ENCODE results near the gene RRAS2.

RRAS2 gene

DNA sequence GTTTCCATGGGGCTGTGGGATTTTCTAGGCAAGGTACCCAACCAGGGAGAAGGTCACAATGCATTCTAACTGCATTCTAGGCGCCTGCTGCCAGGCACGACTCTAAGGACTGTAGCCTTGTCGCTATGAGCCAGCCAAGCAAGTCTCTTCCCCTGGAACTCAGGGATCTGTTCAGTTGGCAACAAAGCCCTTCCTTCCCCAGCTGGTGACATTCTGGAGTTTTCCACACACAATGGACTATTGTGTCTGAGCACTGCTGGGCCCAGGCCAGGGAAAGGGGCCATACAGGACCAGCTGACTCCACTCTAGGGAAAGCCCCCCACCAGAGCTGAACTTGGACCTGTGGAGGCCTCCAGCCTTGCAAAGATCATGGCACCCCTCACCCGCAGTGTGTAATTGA lies 116.8 kb downstream of the RRAS2 start:
- Histone ChIP-seq H2AFZ (no peak overlapping the region), H3K4me3 (ENCODE audit: low read depth, low read length) (no peak overlapping the region), H3K4me1 (no peaks in the 10 kb centered on the region), H3K4me2 (ENCODE audit: low read length) (no peak overlapping the region), H3K9me3 (ENCODE audit: control insufficient read depth, low read length) (no peaks in the 10 kb centered on the region), H3K27me3 (ENCODE audit: control insufficient read depth, insufficient read depth, low read length) (no peaks in the 10 kb centered on the region), H3K27ac (no peak overlapping the region), H3K79me2 (no peaks in the 10 kb centered on the region), H3K9ac (no peak overlapping the region), H3K36me3 (ENCODE audit: control insufficient read depth, insufficient read depth, low read length) (no peaks in the 10 kb centered on the region)
- TF ChIP-seq, protein P1, sequence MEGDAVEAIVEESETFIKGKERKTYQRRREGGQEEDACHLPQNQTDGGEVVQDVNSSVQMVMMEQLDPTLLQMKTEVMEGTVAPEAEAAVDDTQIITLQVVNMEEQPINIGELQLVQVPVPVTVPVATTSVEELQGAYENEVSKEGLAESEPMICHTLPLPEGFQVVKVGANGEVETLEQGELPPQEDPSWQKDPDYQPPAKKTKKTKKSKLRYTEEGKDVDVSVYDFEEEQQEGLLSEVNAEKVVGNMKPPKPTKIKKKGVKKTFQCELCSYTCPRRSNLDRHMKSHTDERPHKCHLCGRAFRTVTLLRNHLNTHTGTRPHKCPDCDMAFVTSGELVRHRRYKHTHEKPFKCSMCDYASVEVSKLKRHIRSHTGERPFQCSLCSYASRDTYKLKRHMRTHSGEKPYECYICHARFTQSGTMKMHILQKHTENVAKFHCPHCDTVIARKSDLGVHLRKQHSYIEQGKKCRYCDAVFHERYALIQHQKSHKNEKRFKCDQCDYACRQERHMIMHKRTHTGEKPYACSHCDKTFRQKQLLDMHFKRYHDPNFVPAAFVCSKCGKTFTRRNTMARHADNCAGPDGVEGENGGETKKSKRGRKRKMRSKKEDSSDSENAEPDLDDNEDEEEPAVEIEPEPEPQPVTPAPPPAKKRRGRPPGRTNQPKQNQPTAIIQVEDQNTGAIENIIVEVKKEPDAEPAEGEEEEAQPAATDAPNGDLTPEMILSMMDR (IDR thresholded peaks at IDR 0.05) = no peak

DNA sequence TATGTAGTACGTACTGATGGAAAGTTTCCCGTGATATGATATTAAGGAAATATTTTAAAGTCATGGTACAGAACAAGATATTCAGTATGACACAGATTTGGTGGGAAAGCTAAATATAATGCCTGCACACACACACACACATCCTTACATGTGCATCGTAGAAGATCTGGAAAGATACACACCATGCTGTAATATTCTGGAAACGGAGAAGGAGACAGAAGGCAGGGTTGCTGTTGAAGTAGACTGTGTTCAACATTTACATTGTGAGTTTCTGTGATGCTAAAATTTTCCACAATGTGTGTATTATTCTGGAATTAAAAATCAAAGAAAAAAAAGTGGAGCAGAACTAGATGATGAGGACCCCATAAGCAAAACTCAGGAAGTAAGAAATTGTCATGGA lies 118.0 kb downstream of the RRAS2 start:
- Histone ChIP-seq H2AFZ (no peak overlapping the region), H3K9ac (no peak overlapping the region), H3K4me3 (ENCODE audit: low read depth, low read length) (no peak overlapping the region), H3K36me3 (ENCODE audit: control insufficient read depth, insufficient read depth, low read length) (no peaks in the 10 kb centered on the region), H3K27me3 (ENCODE audit: control insufficient read depth, insufficient read depth, low read length) (no peaks in the 10 kb centered on the region), H3K4me1 (no peaks in the 10 kb centered on the region), H3K9me3 (ENCODE audit: control insufficient read depth, low read length) (no peaks in the 10 kb centered on the region), H3K4me2 (ENCODE audit: low read length) (no peak overlapping the region), H3K27ac (no peak overlapping the region), H3K79me2 (no peaks in the 10 kb centered on the region)
- TF ChIP-seq, protein P1 (IDR thresholded peaks at IDR 0.05) = no peak

DNA sequence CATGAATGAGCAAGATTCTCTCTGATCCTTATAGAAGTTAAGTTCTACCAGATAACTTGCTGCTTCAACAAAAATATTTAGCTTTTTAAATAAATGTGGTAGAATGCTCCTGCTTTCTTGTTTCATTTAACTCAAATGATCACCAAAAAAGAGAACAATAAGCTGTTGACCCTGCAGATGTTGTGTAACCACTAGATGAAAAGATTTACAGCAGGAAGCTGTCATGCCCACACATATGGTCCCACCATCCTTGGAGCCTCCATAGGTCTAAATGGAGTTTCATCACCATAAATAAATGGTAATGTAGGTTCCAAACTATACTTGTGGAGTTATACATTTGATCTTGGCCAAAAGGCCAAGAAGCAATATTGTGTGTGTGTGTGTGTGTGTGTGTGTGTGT lies 118.8 kb downstream of the RRAS2 start:
- Histone ChIP-seq H3K9ac (no peak overlapping the region), H3K36me3 (ENCODE audit: control insufficient read depth, insufficient read depth, low read length) (no peaks in the 10 kb centered on the region), H3K4me3 (ENCODE audit: low read depth, low read length) (no peak overlapping the region), H3K27me3 (ENCODE audit: control insufficient read depth, insufficient read depth, low read length) (no peaks in the 10 kb centered on the region), H2AFZ (no peak overlapping the region), H3K9me3 (ENCODE audit: control insufficient read depth, low read length) (no peaks in the 10 kb centered on the region), H3K79me2 (no peaks in the 10 kb centered on the region), H3K27ac (no peak overlapping the region), H3K4me1 (no peaks in the 10 kb centered on the region), H3K4me2 (ENCODE audit: low read length) (no peak overlapping the region)
- TF ChIP-seq, protein P1 (IDR thresholded peaks at IDR 0.05) = no peak

- H3K9me3 ChIP-seq (ENCODE audit: control insufficient read depth, low read length) = no peaks in the 10 kb centered on the region
- H3K4me1 ChIP-seq = no peaks in the 10 kb centered on the region
- no peaks in the 10 kb centered on the region for H3K36me3 ChIP-seq (ENCODE audit: control insufficient read depth, insufficient read depth, low read length)
- TF ChIP-seq, protein P1 (IDR thresholded peaks at IDR 0.05) = no peak
- H3K9ac ChIP-seq = no peak overlapping the region
- H3K27me3 ChIP-seq (ENCODE audit: control insufficient read depth, insufficient read depth, low read length) = no peaks in the 10 kb centered on the region
- no peak overlapping the region for H3K4me2 ChIP-seq (ENCODE audit: low read length)
- H3K79me2 ChIP-seq = no peaks in the 10 kb centered on the region
- H3K4me3 ChIP-seq (ENCODE audit: low read depth, low read length) = no peak overlapping the region
- H3K27ac ChIP-seq = no peak overlapping the region
- H2AFZ ChIP-seq = no peak overlapping the region
Measured at GRCh38 chr11:14237444-14237961, 121.5 kb downstream of the RRAS2 start.

- no peak overlapping the region for H3K4me2 ChIP-seq (ENCODE audit: low read length)
- TF ChIP-seq, protein P1 (IDR thresholded peaks at IDR 0.05) = no peak
- no peaks in the 10 kb centered on the region for H3K36me3 ChIP-seq (ENCODE audit: control insufficient read depth, insufficient read depth, low read length)
- H2AFZ ChIP-seq = no peak overlapping the region
- H3K79me2 ChIP-seq = no peaks in the 10 kb centered on the region
- no peaks in the 10 kb centered on the region for H3K27me3 ChIP-seq (ENCODE audit: control insufficient read depth, insufficient read depth, low read length)
- H3K4me3 ChIP-seq (ENCODE audit: low read depth, low read length) = no peak overlapping the region
- H3K9ac ChIP-seq = no peak overlapping the region
- no peaks in the 10 kb centered on the region for H3K9me3 ChIP-seq (ENCODE audit: control insufficient read depth, low read length)
- no peak overlapping the region for H3K27ac ChIP-seq
- H3K4me1 ChIP-seq = no peaks in the 10 kb centered on the region
Measured at GRCh38 chr11:14235701-14236100, 123.3 kb downstream of the RRAS2 start.

Data from parathyroid adenoma (tissue), 2 donors.